ENCODE data around the gene ROBO4. TPM values are rescaled to one million over a fixed set of nuclear protein-coding genes. Genes with fewer than 3 reads are reported as not detected.

Gene ROBO4
- total RNA-seq, 1 donor from 2014 or later: not detected

DNA sequence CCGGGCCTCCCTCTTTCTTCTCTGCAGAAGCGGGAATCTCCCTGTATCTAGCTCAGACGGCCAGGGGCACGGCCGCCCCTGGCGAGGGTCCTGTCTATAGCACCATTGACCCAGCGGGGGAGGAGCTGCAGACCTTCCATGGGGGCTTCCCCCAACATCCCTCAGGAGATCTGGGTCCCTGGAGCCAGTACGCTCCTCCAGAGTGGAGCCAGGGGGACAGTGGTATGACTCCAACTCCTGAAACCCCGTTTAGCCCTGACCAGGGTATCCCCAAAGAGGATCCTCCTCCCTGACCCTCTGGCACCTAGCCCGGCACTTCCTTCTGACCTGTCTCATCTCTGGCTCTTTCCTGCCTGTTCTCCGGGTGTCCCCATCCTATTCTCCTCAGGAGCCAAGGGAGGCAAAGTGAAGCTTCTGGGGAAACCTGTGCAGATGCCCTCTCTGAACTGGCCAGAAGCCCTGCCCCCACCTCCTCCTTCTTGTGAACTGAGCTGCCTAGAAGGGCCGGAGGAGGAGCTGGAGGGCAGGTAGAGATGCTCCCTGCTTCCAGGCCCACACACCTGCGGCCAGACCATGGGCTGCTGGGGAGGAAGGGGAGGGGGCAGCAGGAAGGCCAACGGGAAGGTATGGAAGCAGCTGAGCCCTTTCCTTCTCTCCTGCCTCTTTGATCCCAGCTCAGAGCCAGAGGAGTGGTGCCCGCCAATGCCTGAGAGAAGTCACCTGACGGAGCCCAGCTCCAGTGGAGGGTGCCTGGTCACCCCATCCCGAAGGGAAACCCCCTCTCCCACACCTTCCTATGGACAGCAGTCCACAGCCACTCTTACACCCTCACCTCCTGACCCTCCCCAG, 19.5 kb downstream of the ROBO4 start:
- Mint-ChIP-seq H3K4me1 (peaks cover 16% of the 10 kb centered on the region), H3K27ac (no peak overlapping the region), H3K36me3 (no peaks in the 10 kb centered on the region), H3K4me3 (peak overlapping the region; percentile 82), H3K27me3 (ENCODE audit: low read depth) (peaks cover 29% of the 10 kb centered on the region), H3K9me3 (no peaks in the 10 kb centered on the region)
- DNase-seq (ENCODE audit: low spot score in 2 of 2, unreplicated experiment in 2 of 2): no peak
- TF ChIP-seq, protein P1, sequence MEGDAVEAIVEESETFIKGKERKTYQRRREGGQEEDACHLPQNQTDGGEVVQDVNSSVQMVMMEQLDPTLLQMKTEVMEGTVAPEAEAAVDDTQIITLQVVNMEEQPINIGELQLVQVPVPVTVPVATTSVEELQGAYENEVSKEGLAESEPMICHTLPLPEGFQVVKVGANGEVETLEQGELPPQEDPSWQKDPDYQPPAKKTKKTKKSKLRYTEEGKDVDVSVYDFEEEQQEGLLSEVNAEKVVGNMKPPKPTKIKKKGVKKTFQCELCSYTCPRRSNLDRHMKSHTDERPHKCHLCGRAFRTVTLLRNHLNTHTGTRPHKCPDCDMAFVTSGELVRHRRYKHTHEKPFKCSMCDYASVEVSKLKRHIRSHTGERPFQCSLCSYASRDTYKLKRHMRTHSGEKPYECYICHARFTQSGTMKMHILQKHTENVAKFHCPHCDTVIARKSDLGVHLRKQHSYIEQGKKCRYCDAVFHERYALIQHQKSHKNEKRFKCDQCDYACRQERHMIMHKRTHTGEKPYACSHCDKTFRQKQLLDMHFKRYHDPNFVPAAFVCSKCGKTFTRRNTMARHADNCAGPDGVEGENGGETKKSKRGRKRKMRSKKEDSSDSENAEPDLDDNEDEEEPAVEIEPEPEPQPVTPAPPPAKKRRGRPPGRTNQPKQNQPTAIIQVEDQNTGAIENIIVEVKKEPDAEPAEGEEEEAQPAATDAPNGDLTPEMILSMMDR (IDR thresholded peaks at IDR 0.05; ENCODE audit: unreplicated experiment): no peak

DNA sequence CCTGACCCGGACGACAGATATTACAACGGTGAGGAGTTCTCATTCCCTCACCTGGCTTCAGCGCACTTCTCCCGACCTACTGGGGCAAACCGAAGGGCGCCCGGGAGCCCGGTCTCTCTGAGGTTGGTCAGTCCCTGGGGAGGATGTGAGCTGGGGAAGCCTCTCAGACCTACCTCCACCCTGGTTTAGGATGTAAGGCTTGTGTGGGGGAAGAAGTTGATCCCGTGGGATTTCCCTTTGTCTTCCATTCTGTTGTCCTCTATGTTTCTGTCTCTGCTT, 20.1 kb downstream of the ROBO4 start:
- DNase-seq (ENCODE audit: low spot score in 2 of 2, unreplicated experiment in 2 of 2): no peak
- H3K36me3 Mint-ChIP-seq: no peaks in the 10 kb centered on the region
- H3K4me1 Mint-ChIP-seq: peaks cover 12% of the 10 kb centered on the region
- H3K9me3 Mint-ChIP-seq: no peaks in the 10 kb centered on the region
- H3K4me3 Mint-ChIP-seq: peak overlapping the region; percentile 82
- TF ChIP-seq, protein P1 (IDR thresholded peaks at IDR 0.05; ENCODE audit: unreplicated experiment): no peak
- no peak overlapping the region for H3K27ac Mint-ChIP-seq
- peaks cover 34% of the 10 kb centered on the region for H3K27me3 Mint-ChIP-seq (ENCODE audit: low read depth)

DNA sequence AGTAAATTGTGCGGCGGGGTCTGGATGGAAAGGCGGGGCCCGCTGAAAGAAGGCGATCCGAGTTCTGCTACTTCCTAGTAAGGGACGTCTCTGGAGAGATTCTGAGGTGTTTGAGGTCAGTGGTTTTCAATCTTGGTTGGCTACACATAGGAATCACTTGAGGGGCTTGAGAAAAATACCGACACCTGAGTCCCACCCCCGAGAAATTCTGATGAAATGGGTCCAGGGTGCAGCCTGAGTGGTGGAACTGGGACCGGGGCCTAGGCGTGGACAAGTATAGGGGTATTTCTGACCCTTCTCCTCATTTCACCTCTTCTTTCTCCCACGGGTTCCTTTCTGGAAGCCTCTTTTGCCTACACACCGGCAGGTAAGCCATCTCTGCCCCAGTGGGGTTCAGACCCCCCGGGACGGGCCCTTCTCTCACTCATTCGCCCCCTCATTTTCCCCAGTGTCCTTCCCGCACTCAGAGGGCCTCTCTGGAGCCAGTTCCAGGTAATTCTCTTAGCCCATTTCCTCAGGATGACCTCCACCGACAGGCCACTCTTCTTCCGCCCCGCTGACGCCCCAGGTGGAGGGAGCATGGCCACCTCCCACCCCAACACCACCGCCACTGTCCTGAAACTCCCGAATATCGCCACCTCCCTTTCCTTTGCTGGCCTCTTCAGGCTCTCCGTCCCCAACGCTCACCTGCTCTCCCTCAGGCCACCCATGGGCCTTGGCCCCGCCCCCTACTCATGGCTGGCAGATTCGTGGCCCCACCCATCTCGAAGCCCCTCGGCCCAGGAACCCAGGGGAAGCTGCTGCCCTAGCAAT, 20.6 kb downstream of the ROBO4 start:
- H3K27ac Mint-ChIP-seq: peak overlapping the region; percentile 67
- H3K4me1 Mint-ChIP-seq: peaks cover 8% of the 10 kb centered on the region
- peaks cover 40% of the 10 kb centered on the region for H3K27me3 Mint-ChIP-seq (ENCODE audit: low read depth)
- DNase-seq (ENCODE audit: low spot score in 2 of 2, unreplicated experiment in 2 of 2): no peak
- H3K36me3 Mint-ChIP-seq: no peaks in the 10 kb centered on the region
- peak overlapping the region; percentile 82 for H3K4me3 Mint-ChIP-seq
- TF ChIP-seq, protein P1 (IDR thresholded peaks at IDR 0.05; ENCODE audit: unreplicated experiment): no peak
- no peaks in the 10 kb centered on the region for H3K9me3 Mint-ChIP-seq

DNA sequence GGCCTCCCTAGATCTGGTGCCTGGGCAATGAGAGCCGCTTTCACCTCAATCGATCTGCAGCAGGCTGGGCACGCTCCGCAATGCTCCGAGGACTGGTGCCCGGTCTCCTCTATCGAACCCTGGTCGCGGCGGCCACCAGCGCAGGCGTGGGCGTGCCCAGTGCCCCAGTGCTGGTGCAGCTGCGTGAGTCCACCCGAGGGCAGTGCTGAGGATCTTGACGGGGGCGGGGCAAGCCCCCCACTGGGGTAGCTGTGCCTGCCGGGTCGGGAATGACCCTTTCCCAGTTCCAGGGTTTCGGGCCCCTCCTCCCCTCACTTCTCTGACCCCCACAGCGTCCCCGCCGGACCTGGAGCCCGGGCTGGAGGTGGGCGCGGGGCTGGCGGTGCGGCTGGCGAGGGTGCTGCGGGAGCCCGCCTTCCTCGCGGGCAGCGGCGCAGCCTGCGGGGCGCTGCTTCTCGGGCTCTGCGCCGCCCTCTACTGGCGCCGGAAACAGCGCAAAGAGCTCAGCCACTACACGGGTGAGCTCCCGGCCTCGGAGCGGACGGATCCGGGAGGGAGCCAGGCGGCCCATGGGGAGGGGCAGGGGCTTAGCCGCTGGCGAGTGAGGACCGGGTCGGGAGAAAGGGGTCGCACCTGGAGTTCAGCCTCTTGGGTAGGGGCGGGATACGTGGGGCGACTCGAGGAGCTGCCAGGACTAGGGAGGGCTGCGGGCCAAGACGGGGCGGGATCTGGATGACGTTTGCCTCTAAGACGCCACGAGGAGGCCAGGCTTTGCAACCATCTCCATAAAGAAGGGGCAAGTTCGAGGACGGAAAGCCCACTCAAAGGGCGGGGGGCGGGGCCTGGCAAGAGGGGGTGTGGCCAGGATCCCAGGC, 21.5 kb downstream of the ROBO4 start:
- H3K4me3 Mint-ChIP-seq: peak overlapping the region; percentile 82
- TF ChIP-seq, protein P1 (IDR thresholded peaks at IDR 0.05; ENCODE audit: unreplicated experiment): peak; percentile 61
- H3K9me3 Mint-ChIP-seq: no peaks in the 10 kb centered on the region
- DNase-seq (ENCODE audit: low spot score in 2 of 2, unreplicated experiment in 2 of 2): peak; percentile 75 to 86
- H3K4me1 Mint-ChIP-seq: peaks cover 8% of the 10 kb centered on the region
- peak overlapping the region; percentile 90 for H3K27ac Mint-ChIP-seq
- no peaks in the 10 kb centered on the region for H3K36me3 Mint-ChIP-seq
- peaks cover 48% of the 10 kb centered on the region for H3K27me3 Mint-ChIP-seq (ENCODE audit: low read depth)

DNA sequence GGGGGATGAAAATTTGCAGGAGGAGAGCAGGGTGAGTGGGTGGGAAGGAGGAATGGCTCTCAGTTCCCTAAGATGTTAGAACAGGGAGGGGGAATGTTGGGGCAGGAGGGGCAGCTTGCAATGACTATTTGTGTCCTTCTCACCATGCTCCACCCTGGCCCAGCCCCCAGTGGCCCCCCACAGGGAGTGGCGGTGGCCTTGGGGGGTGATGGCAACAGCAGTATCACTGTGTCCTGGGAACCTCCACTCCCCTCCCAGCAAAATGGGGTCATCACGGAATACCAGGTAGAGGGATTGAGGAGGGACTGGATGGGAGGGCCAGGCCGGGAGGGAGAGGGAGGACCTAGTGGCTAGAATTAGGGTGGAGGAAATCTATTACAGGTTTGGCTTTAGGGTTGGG, 22.3 kb downstream of the ROBO4 start:
- peaks cover 8% of the 10 kb centered on the region for H3K4me1 Mint-ChIP-seq
- DNase-seq (ENCODE audit: low spot score in 2 of 2, unreplicated experiment in 2 of 2): no peak
- peaks cover 56% of the 10 kb centered on the region for H3K27me3 Mint-ChIP-seq (ENCODE audit: low read depth)
- H3K4me3 Mint-ChIP-seq: peak overlapping the region; percentile 82
- no peaks in the 10 kb centered on the region for H3K36me3 Mint-ChIP-seq
- no peak overlapping the region for H3K27ac Mint-ChIP-seq
- TF ChIP-seq, protein P1 (IDR thresholded peaks at IDR 0.05; ENCODE audit: unreplicated experiment): no peak
- H3K9me3 Mint-ChIP-seq: no peaks in the 10 kb centered on the region
